Ramos (cell line): Measurements from ENCODE around the gene MYPN.

Source experiments
- in situ Hi-C: fragments of 300-500 bp; cut with MboI; formaldehyde crosslinking; loops from one replicate; pipeline ENCODE4 v1.14.3; 2022; ENCODE audit warnings: low sequenced_read_pairs; ENCODE audit not compliant: unreplicated experiment

The MYPN gene

GRCh38 chr10:68092512-68092911 is 16.8 kb upstream of the MYPN start:
- in situ Hi-C loops = no loop called here

GRCh38 chr10:68095153-68095552 is 14.1 kb upstream of the MYPN start:
- in situ Hi-C loops = no loop called here

GRCh38 chr10:68096913-68097516 is 12.3 kb upstream of the MYPN start:
- in situ Hi-C loops = no loop called here

GRCh38 chr10:68099736-68100135 is 9.6 kb upstream of the MYPN start:
- in situ Hi-C loops = no loop called here

GRCh38 chr10:68101066-68101465 is 8.2 kb upstream of the MYPN start:
- in situ Hi-C loops = no loop called here

- in situ Hi-C loops = no loop called here
Observed at GRCh38 chr10:68103261-68103878, 5.9 kb upstream of the MYPN start.

- in situ Hi-C loops = no loop called here
Observed at GRCh38 chr10:68103901-68104300, 5.4 kb upstream of the MYPN start.

- in situ Hi-C loops = no loop called here
Observed at GRCh38 chr10:68105820-68106219, 3.5 kb upstream of the MYPN start.

- in situ Hi-C loops = no loop called here
Observed at GRCh38 chr10:68106656-68107055, 2.6 kb upstream of the MYPN start.

- in situ Hi-C loops = no loop called here
Observed at GRCh38 chr10:68107651-68108050, 1.6 kb upstream of the MYPN start.

GRCh38 chr10:68108051-68108450 is 1.2 kb upstream of the MYPN start:
- in situ Hi-C loops = no loop called here

GRCh38 chr10:68108653-68109052 is 635 bp upstream of the MYPN start:
- in situ Hi-C loops = no loop called here

GRCh38 chr10:68110027-68110426 is 739 bp downstream of the MYPN start:
- in situ Hi-C loops = no loop called here

GRCh38 chr10:68111584-68111983 is 2.3 kb downstream of the MYPN start:
- in situ Hi-C loops = no loop called here

GRCh38 chr10:68112837-68113236 is 3.5 kb downstream of the MYPN start:
- in situ Hi-C loops = no loop called here

GRCh38 chr10:68118657-68119056 is 9.4 kb downstream of the MYPN start:
- in situ Hi-C loops = no loop called here

- in situ Hi-C loops = no loop called here
Observed at GRCh38 chr10:68121020-68121743, 11.9 kb downstream of the MYPN start.

- in situ Hi-C loops = no loop called here
Observed at GRCh38 chr10:68121852-68122251, 12.6 kb downstream of the MYPN start.

- in situ Hi-C loops = no loop called here
Observed at GRCh38 chr10:68124718-68125117, 15.4 kb downstream of the MYPN start.

- in situ Hi-C loops = no loop called here
Observed at GRCh38 chr10:68125772-68126171, 16.5 kb downstream of the MYPN start.

- in situ Hi-C loops = no loop called here
Observed at GRCh38 chr10:68128015-68128414, 18.7 kb downstream of the MYPN start.

GRCh38 chr10:68132391-68132790 is 23.1 kb downstream of the MYPN start:
- in situ Hi-C loops = no loop called here
